GM23248 (cell line): ENCODE results near the gene AQP7. TPM values are rescaled to one million over a fixed set of nuclear protein-coding genes. Genes with fewer than 3 reads are reported as not detected.
A peak's percentile ranks its signal among the peaks of the same experiment; 100 is the strongest.
"Not testable (repeated sequence)": the region's sequence is repeated elsewhere in the genome, so short reads cannot be mapped to it uniquely, and the experiment has no call there.

Experiments
- DNase-seq: peaks from one replicate; pipeline ENCODE4 v3.0.0-alpha.2; 2015
- H2AFZ ChIP-seq: fragments of 200-600 bp; sonication (generic); 2 replicates; pipeline ENCODE4 v1.6.1; 2016; ENCODE audit warnings: antibody characterized with exemption
- H3F3A ChIP-seq: fragments of 200-600 bp; sonication (generic); 2 replicates; pipeline ENCODE4 v1.6.1; 2016; ENCODE audit warnings: mild to moderate bottlenecking, antibody characterized with exemption, mixed run types; ENCODE audit not compliant: insufficient read depth
- H3K27ac ChIP-seq: fragments of 200-600 bp; sonication (generic); 2 replicates; pipeline ENCODE4 v1.5.1; 2016; ENCODE audit warnings: mild to moderate bottlenecking
- H3K27me3 ChIP-seq: fragments of 200-600 bp; sonication (generic); replicated peaks from 2 replicates; pipeline ENCODE4 v1.6.1; 2016; ENCODE audit warnings: mild to moderate bottlenecking; ENCODE audit not compliant: insufficient read depth
- H3K36me3 ChIP-seq: fragments of 200-600 bp; sonication (generic); 2 replicates; pipeline ENCODE4 v1.6.1; 2016; ENCODE audit warnings: low read depth, mild to moderate bottlenecking
- H3K4me1 ChIP-seq: fragments of 200-600 bp; sonication (generic); 2 replicates; pipeline ENCODE4 v1.6.1; 2016; ENCODE audit warnings: mild to moderate bottlenecking; ENCODE audit not compliant: insufficient read depth
- H3K4me2 ChIP-seq: fragments of 200-600 bp; sonication (generic); one replicate; pipeline ENCODE4 v1.6.1; 2016; ENCODE audit warnings: mild to moderate bottlenecking; ENCODE audit not compliant: unreplicated experiment
- H3K4me3 ChIP-seq: fragments of 200-600 bp; sonication (generic); 2 replicates; pipeline ENCODE4 v1.5.1; 2016; ENCODE audit warnings: mild to moderate bottlenecking
- H3K79me2 ChIP-seq: fragments of 200-600 bp; sonication (generic); 2 replicates; pipeline ENCODE4 v1.6.1; 2016; ENCODE audit warnings: mild to moderate bottlenecking; ENCODE audit not compliant: insufficient read depth
- H3K9ac ChIP-seq: fragments of 200-600 bp; sonication (generic); 2 replicates; pipeline ENCODE4 v1.6.1; 2016; ENCODE audit warnings: mild to moderate bottlenecking
- H3K9me2 ChIP-seq: fragments of 200-600 bp; sonication (generic); 2 replicates; pipeline ENCODE4 v1.6.1; 2016; ENCODE audit warnings: mixed run types, mild to moderate bottlenecking, moderate library complexity; ENCODE audit not compliant: insufficient read depth
- H3K9me3 ChIP-seq: fragments of 200-600 bp; sonication (generic); one replicate; pipeline ENCODE4 v1.6.1; 2017; ENCODE audit warnings: low read depth
- H4K20me1 ChIP-seq: fragments of 200-600 bp; sonication (generic); 2 replicates; pipeline ENCODE4 v1.6.0; 2016; ENCODE audit not compliant: insufficient read depth
- EZH2 ChIP-seq: fragments of 200-600 bp; sonication (generic); IDR thresholded peaks from 2 replicates; pipeline ENCODE4 v1.6.1; 2018; ENCODE audit warnings: antibody characterized with exemption, mild to moderate bottlenecking; ENCODE audit not compliant: insufficient read depth, poor library complexity, severe bottlenecking
- EZH2phosphoT487 ChIP-seq: fragments of 200-600 bp; sonication (generic); IDR thresholded peaks from 2 replicates; pipeline ENCODE4 v1.6.1; 2018; ENCODE audit warnings: antibody characterized with exemption, moderate library complexity, mild to moderate bottlenecking, low read depth; ENCODE audit not compliant: insufficient read depth
- WGBS, 2 experiments: methylation state at CpG; one replicate each; pipeline ENCODE4 v1.1.6; 2015 to 2017; ENCODE audit warnings: low lambda C conversion rate in 2 of 2, low coverage in 1 of 2; ENCODE audit errors: missing lambda C conversion rate in 2 of 2; 5-methylcytosine and 5-hydroxymethylcytosine counted together
- in situ Hi-C: fragments of 300-500 bp; cut with MboI; formaldehyde crosslinking; loops from 2 replicates; pipeline ENCODE4 v1.15.0; 2020
- polyA plus RNA-seq: library from polyadenylated mRNA; unstranded; fragments of >200 nt; fragmentation: Nextera tagmentation; extraction: Ambion mirVana; gene quantifications from 2 replicates; pipeline ENCODE4 v1.2.1, GENCODE V29; 2016
- total RNA-seq: library from RNA; depleted of rRNA; stranded (reverse); fragments of >200 nt; shearing (Covaris generic); gene quantifications from 2 replicates; pipeline ENCODE4 v1.2.3, GENCODE V29; 2014

Gene AQP7
- total and polyA plus RNA-seq, 2 experiments from 2014 or later, result not detected

DNA sequence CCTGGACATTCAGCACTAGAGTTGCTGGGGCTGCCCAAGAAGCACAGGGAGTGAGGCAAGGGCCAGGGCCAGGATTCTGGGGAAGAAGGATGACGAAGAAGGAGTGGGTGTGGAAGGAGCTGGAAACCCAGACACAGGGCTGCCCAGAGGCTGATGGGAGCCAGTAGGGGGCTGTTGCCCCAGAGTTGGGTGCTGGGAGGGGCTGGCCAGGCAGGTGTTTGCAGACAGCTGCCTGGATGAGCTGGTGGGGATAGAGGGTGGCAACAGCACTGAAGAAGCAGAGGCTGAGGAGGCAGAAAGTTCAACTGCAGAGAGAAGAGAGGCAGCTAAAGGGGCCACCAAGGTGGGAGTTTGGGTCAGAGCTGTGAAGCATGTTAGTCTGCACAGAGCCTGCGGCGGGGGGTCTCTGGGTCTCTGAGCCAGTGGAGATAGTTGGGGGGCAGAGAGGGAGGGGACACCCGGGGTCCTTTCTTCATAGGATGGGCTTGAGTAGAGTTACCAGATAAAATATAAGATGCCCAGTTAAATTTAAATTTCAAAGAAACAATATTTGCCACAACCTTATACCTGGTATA lies 2.5 kb upstream of the AQP7 start:
- peak; percentile 63 for DNase-seq

DNA sequence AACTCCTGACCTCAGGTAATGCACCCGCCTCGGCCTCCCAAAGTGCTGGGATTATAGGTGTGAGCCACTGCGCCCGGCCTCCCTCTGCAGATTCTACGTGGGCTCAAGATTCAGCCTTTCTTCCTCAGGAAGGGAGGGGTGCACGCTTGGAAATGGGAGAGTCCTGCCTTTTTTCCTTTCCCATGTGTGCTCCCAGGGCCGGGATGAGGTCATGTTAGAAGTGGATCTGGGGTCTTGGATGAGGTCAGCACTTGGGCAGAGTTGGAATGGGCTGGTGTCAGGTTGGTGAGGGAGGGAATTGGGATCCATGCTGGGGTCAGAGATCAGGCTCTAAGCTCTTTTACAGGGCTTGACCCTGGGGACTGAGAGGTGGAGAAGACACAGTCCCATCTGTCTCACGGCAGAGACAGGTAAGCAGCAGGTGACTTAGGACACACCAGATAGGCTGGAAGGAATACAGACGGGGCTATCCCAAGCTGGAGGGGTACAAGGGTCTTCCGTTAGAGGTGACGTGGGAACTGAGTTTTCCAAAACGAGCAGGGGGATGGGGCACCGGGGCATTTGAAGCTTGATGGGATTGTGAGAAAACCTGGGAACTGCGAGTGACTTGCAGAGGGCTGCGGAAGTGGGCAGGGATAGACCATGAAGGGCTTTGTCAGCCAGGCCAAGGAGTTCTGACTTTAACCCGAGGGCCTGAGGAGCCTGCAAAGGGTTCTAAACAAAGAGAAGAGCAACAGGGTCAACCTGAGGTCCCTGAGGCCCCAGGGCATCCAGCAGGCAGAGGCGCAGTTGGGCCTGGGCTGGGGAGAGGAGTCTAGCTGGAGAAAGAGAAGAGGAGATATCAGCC lies 1.8 kb upstream of the AQP7 start:
- H3K4me2 ChIP-seq, result no peak overlapping the region
- DNase-seq, result no peak
- WGBS, 2 experiments, result 68 to 74% methylated on average over 17 of the region's 17 CpGs
- no peak overlapping the region for H2AFZ ChIP-seq
- H4K20me1 ChIP-seq, result no peaks in the 10 kb centered on the region
- H3F3A ChIP-seq, result no peaks in the 10 kb centered on the region
- in situ Hi-C loops, result no loop called here
- H3K9me3 ChIP-seq, result no peaks in the 10 kb centered on the region
- H3K9me2 ChIP-seq, result no peaks in the 10 kb centered on the region
- H3K27ac ChIP-seq, result no peak overlapping the region
- no peaks in the 10 kb centered on the region for H3K4me1 ChIP-seq
- no peaks in the 10 kb centered on the region for H3K79me2 ChIP-seq
- TF ChIP-seq EZH2, result no peak
- no peaks in the 10 kb centered on the region for H3K36me3 ChIP-seq
- no peak overlapping the region for H3K4me3 ChIP-seq
- H3K9ac ChIP-seq, result no peak overlapping the region
- no peaks in the 10 kb centered on the region for H3K27me3 ChIP-seq

More for the DNA sequence above, 2.5 kb upstream of the AQP7 start:
- Histone ChIP-seq H3K9ac (no peak overlapping the region), H3K27ac (no peak overlapping the region), H3K79me2 (no peaks in the 10 kb centered on the region), H3K36me3 (no peaks in the 10 kb centered on the region), H3K4me2 (no peak overlapping the region), H3K4me1 (no peaks in the 10 kb centered on the region), H3K9me2 (no peaks in the 10 kb centered on the region), H3K9me3 (no peaks in the 10 kb centered on the region), H3F3A (no peaks in the 10 kb centered on the region), H2AFZ (no peak overlapping the region), H4K20me1 (no peaks in the 10 kb centered on the region), H3K27me3 (no peaks in the 10 kb centered on the region), H3K4me3 (no peak overlapping the region)
- WGBS, 2 experiments, result 67 to 76% methylated on average over 3 to 4 of the region's 4 CpGs
- in situ Hi-C loops, result no loop called here
- TF ChIP-seq EZH2phosphoT487, result no peak
- TF ChIP-seq EZH2, result no peak

- 58 to 60% methylated on average over 10 of the region's 10 CpGs for WGBS, 2 experiments
- not testable (repeated sequence) for H3K27ac ChIP-seq
Observed at GRCh38 chr9:33401809-33402208, 559 bp downstream of the AQP7 start.

DNA sequence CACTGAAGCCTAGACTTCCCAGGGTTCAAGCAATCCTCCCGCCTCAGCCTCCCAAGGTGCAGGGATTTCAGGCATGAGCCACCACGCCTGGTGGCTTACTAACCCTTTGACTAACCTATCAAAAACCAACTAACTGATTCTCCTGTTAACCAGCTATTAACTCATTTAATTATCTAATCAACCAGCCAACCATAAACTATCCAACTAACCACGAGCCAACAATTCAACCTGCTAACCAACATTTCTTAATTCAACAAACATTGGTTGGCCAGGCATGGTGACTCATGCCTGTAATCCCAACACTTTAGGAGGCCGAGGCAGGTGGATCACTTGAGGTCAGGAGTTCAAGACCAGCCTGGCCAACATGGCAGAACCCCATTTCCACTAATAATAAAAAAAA lies 3.3 kb downstream of the AQP7 start:
- H4K20me1 ChIP-seq, H3K4me3 ChIP-seq, H3K79me2 ChIP-seq, H3K36me3 ChIP-seq, H3K9me3 ChIP-seq, H3K4me1 ChIP-seq, H3F3A ChIP-seq, H2AFZ ChIP-seq, in situ Hi-C loops, H3K4me2 ChIP-seq, H3K27ac ChIP-seq, H3K27me3 ChIP-seq, DNase-seq, H3K9me2 ChIP-seq, H3K9ac ChIP-seq: not testable (repeated sequence)
- 66 to 83% methylated on average over 4 of the region's 4 CpGs for whole genome bisulfite sequencing, 2 experiments

More at GRCh38 chr9:33401809-33402208, 559 bp downstream of the AQP7 start:
- H3K9ac ChIP-seq, H3K4me3 ChIP-seq, H2AFZ ChIP-seq, H3K36me3 ChIP-seq, DNase-seq, H3K9me2 ChIP-seq, in situ Hi-C loops, H3K4me2 ChIP-seq, H3K27me3 ChIP-seq, H3F3A ChIP-seq, H3K79me2 ChIP-seq, H3K4me1 ChIP-seq, H4K20me1 ChIP-seq, H3K9me3 ChIP-seq: not testable (repeated sequence)

DNA sequence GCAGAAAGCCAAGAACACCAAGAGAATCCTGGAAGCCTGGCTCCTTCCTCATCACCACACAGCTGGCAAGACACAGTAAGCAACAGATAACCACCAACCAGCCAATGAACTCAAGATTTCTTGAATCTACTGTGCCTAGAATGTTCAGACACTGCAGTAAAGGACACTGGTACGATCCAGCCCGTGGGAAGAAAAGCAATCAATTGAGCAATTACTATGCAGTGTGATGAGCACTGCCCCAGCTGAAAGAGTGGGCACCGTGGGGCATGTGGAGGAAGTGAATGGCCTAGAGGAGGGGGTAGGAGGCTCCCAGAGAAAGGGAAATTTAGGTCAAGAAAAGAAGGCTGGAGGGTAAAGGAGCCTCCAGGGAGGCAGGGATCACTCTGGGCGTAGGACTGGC lies 4.6 kb downstream of the AQP7 start:
- H3K27me3 ChIP-seq, H3K4me3 ChIP-seq, H2AFZ ChIP-seq, H3K9me2 ChIP-seq, DNase-seq, in situ Hi-C loops, H3K9me3 ChIP-seq, H3K4me1 ChIP-seq, H4K20me1 ChIP-seq, H3K36me3 ChIP-seq, H3K9ac ChIP-seq, H3K27ac ChIP-seq, H3F3A ChIP-seq, H3K79me2 ChIP-seq, H3K4me2 ChIP-seq: not testable (repeated sequence)
- 35 to 41% methylated on average over 3 of the region's 4 CpGs for WGBS, 2 experiments

DNA sequence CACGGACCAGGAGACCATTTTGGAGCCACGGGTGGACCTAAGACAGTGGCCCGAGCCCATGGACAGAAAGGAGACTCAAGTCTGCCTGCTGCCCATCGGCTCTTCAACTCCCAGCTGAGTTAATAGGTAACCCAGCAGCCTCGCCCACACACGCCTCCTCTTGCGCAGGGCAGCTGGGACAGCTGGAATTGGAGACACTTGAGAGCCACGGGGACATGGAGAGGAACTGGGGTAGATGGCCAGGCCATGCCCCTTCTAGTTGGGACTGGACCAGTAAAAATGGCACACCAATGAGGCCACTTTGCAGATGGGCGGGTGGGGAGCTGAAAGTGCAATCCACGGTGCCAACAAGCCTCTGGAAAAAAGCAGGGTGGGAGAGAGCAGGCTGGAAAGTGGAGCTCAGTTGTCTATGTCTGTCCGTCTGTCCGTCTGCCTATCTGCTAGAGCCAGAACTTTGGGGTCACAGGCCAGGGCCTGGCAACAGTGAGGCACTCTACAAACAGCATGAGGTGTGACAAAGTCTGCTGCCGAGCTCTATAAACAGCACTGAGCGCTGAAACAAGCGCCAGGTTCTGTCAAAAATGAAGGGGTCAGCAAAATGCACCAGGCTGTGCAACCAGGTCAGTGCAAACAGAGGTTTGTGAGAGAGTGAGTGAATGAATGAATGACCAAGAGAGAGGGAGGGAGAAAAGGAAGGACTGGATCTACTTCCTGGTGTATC lies 7.0 kb downstream of the AQP7 start:
- H2AFZ ChIP-seq, H3K9me2 ChIP-seq, H3K27me3 ChIP-seq, H3K4me2 ChIP-seq, H3K4me3 ChIP-seq, H3K9me3 ChIP-seq, DNase-seq, H3K27ac ChIP-seq, H3K9ac ChIP-seq, H3K36me3 ChIP-seq, H4K20me1 ChIP-seq, in situ Hi-C loops, H3K79me2 ChIP-seq, H3F3A ChIP-seq: not testable (repeated sequence)
- WGBS, 2 experiments, result 80 to 84% methylated on average over 15 of the region's 15 CpGs
- H3K4me1 ChIP-seq, result peaks cover 12% of the 10 kb centered on the region

DNA sequence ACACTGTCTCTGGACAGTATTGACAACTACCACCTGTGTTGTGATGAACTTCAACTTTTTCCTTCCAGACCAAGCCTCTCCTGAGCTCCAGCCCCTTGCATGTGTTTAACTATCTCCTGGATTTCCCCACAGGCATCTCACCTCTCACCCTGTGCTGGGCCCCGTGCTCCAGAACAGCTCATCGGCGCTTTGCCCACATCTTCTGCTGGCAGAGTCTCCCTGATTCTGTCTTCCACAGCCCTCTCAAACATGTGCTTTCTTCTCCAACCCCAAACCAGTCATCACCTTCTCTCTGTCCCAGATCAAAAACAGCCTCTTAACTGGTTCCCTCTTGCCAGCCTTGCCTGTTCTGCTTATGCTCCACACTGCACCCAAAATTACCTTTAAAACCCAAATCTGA lies 8.4 kb downstream of the AQP7 start:
- H3K4me1 ChIP-seq, result peaks cover 12% of the 10 kb centered on the region
- peak; percentile 15 for DNase-seq
- H4K20me1 ChIP-seq, H3K36me3 ChIP-seq, H3F3A ChIP-seq, in situ Hi-C loops, H2AFZ ChIP-seq, H3K4me2 ChIP-seq, H3K79me2 ChIP-seq, H3K4me3 ChIP-seq, H3K27ac ChIP-seq, H3K27me3 ChIP-seq, H3K9me3 ChIP-seq, H3K9me2 ChIP-seq, H3K9ac ChIP-seq: not testable (repeated sequence)
- 31 to 37% methylated on average over 3 of the region's 3 CpGs for WGBS, 2 experiments
